HEK293T (cell line): Measurements from ENCODE around the gene RNF208.

Experiments used
- BHLHE40 ChIP-seq: fragments of 450-650 bp; IDR thresholded peaks from 2 replicates; pipeline ENCODE4 v1.6.1; 2016; ENCODE audit warnings: mild to moderate bottlenecking, moderate library complexity, borderline replicate concordance
- ELF4 ChIP-seq: fragments of 450-650 bp; IDR thresholded peaks from 2 replicates; pipeline ENCODE4 v1.6.1; 2017; ENCODE audit warnings: antibody characterized with exemption
- FOXA1 ChIP-seq: fragments of 450-650 bp; IDR thresholded peaks from 2 replicates; pipeline ENCODE4 v1.6.1; 2016; ENCODE audit warnings: mild to moderate bottlenecking
- FOXM1 ChIP-seq: fragments of 450-650 bp; IDR thresholded peaks from 2 replicates; pipeline ENCODE4 v1.6.1; 2017; ENCODE audit warnings: mild to moderate bottlenecking, borderline replicate concordance
- HDGF ChIP-seq: fragments of 450-650 bp; IDR thresholded peaks from 2 replicates; pipeline ENCODE4 v1.6.1; 2017; ENCODE audit warnings: antibody characterized with exemption, borderline replicate concordance
- L3MBTL2 ChIP-seq: fragments of 450-650 bp; conservative IDR thresholded peaks from 2 replicates; pipeline ENCODE4 v1.6.1; 2016; ENCODE audit warnings: mild to moderate bottlenecking
- NFRKB ChIP-seq: fragments of 450-650 bp; IDR thresholded peaks from 2 replicates; pipeline ENCODE4 v1.6.1; 2016; ENCODE audit warnings: mild to moderate bottlenecking, moderate library complexity
- PKNOX1 ChIP-seq: fragments of 450-650 bp; IDR thresholded peaks from 2 replicates; pipeline ENCODE4 v1.6.1; 2016
- SP1 ChIP-seq: fragments of 450-650 bp; IDR thresholded peaks from 2 replicates; pipeline ENCODE4 v1.6.1; 2017
- SUZ12 ChIP-seq: fragments of 450-650 bp; IDR thresholded peaks from 2 replicates; pipeline ENCODE4 v1.6.1; 2016; ENCODE audit warnings: mild to moderate bottlenecking
- TARDBP ChIP-seq: fragments of 450-650 bp; IDR thresholded peaks from 2 replicates; pipeline ENCODE4 v1.6.1; 2016
- ZNF384 ChIP-seq: fragments of 450-650 bp; IDR thresholded peaks from 2 replicates; pipeline ENCODE4 v1.6.1; 2016

GRCh38 chr9:137190315-137190856, 31.7 kb downstream of the RNF208 start:
- TF ChIP-seq FOXA1 = no peak
- TF ChIP-seq SP1 = no peak
- no peak for TF ChIP-seq SUZ12
- TF ChIP-seq BHLHE40 = no peak
- no peak for TF ChIP-seq HDGF
- TF ChIP-seq L3MBTL2 = no peak
- TF ChIP-seq TARDBP = no peak
- no peak for TF ChIP-seq ELF4
- TF ChIP-seq FOXM1 = no peak
- no peak for TF ChIP-seq NFRKB
- TF ChIP-seq ZNF384 = no peak
- TF ChIP-seq PKNOX1 = no peak
